GM21381 (cell line): ENCODE data around the gene STC2.

Source experiments
- ATAC-seq: cut with Tn5 transposase; IDR thresholded peaks from one replicate; pipeline ENCODE4 v1.9.1; 2021; ENCODE audit warnings: mild to moderate bottlenecking, moderate library complexity; ENCODE audit not compliant: unreplicated experiment

Gene STC2

GRCh38 chr5:173268750-173269432, 59.3 kb downstream of the STC2 start:
- ATAC-seq = no peak

- no peak for ATAC-seq
Measured at GRCh38 chr5:173265433-173265832, 62.8 kb downstream of the STC2 start.
